Activated CD4-positive, alpha-beta T cell treated with anti-CD3 and anti-CD28 coated beads for 36 hours (primary cell): ENCODE data around the gene CRTAC1. TPM values are rescaled to one million over a fixed set of nuclear protein-coding genes. Genes with fewer than 3 reads are reported as not detected.
A peak's percentile ranks its signal among the peaks of the same experiment; 100 is the strongest.

ENCODE experiments used
- ATAC-seq: fragments of 200-7000 bp; cut with Tn5 transposase; one replicate; pipeline ENCODE4 v1.10.0; 2021; ENCODE audit warnings: mild to moderate bottlenecking, moderate library complexity
- CTCF ChIA-PET: fragments of 350-600 bp; sonication (Branson Sonifier 250); formaldehyde crosslinking; loops from one replicate; lab custom pipeline; 2021; ENCODE audit warnings: antibody characterized with exemption; lab: Charles Lee
- POLR2A ChIA-PET: fragments of 350-600 bp; sonication (Branson Sonifier 250); formaldehyde crosslinking; loops from one replicate; lab custom pipeline; 2021; ENCODE audit warnings: antibody characterized with exemption, inconsistent platforms; lab: Charles Lee
- DNase-seq: peaks from one replicate; pipeline ENCODE4 v3.0.0-alpha.2; 2020
- H3K27ac Mint-ChIP-seq: one replicate; pipeline ENCODE4 v1.8.0; 2021; ENCODE audit warnings: mixed read lengths
- H3K27me3 Mint-ChIP-seq: one replicate; pipeline ENCODE4 v1.8.0; 2021; ENCODE audit warnings: mixed read lengths
- H3K36me3 Mint-ChIP-seq: one replicate; pipeline ENCODE4 v1.8.0; 2021; ENCODE audit warnings: low read depth, mixed read lengths
- H3K4me1 Mint-ChIP-seq: one replicate; pipeline ENCODE4 v1.8.0; 2021; ENCODE audit warnings: mixed read lengths
- H3K4me3 Mint-ChIP-seq: one replicate; pipeline ENCODE4 v1.8.0; 2021; ENCODE audit warnings: mild to moderate bottlenecking, moderate library complexity, mixed read lengths
- H3K9me3 Mint-ChIP-seq: one replicate; pipeline ENCODE4 v1.8.0; 2021; ENCODE audit warnings: low read depth, mixed read lengths
- intact Hi-C, 2 experiments: fragments of 100-400 bp; cut with DNase I in 1 of 2; cut with micrococcal nuclease in 1 of 2; formaldehyde crosslinking; loops; one replicate each; pipeline versions ENCODE4 v1.14.2 to v1.15.1; 2022 to 2024; cut with DNase I, micrococcal nuclease
- total RNA-seq, 2 experiments: library from RNA; stranded (reverse); gene quantifications; one replicate each; pipeline ENCODE4 v1.2.3, GENCODE V29; 2021

Gene CRTAC1
- total RNA-seq, 2 experiments from 2014 or later = not detected

GRCh38 chr10:97869091-97870042, 161.1 kb downstream of the CRTAC1 start:
- Mint-ChIP-seq H3K9me3 (no peaks in the 10 kb centered on the region), H3K27ac (peak overlapping the region; percentile 83), H3K36me3 (no peaks in the 10 kb centered on the region), H3K27me3 (no peaks in the 10 kb centered on the region), H3K4me1 (peaks cover 10% of the 10 kb centered on the region), H3K4me3 (no peak overlapping the region)
- ATAC-seq (peak; percentile 100), DNase-seq (peak; percentile 93)
- CTCF ChIA-PET = interaction anchor here (0.6 to 7.1 kb wide), 28 partner anchors 8 to 273 kb away, joined by 3 to 93 read pairs (median 4); partner anchors contain the start of genes GOLGA7B, SFRP5 and ZFYVE27
- intact Hi-C loops = loop anchor here (1.0 to 5.0 kb wide), 5 partner anchors 19 to 162 kb away; partner anchors contain the start of gene ZFYVE27 (in 1 of the 2)
- POLR2A ChIA-PET = no interaction called here

- peaks cover 10% of the 10 kb centered on the region for H3K4me1 Mint-ChIP-seq
- no peaks in the 10 kb centered on the region for H3K9me3 Mint-ChIP-seq
- CTCF ChIA-PET = interaction anchor here (0.6 to 7.1 kb wide), 17 partner anchors 9 to 182 kb away, joined by 3 to 93 read pairs (median 3); partner anchors contain the start of genes AVPI1 and GOLGA7B
- intact Hi-C loops = loop anchor here in 1 of 2 experiments (5.0 kb wide), 1 partner anchor 161 kb away; no protein-coding TSS in a partner anchor
- no peaks in the 10 kb centered on the region for H3K36me3 Mint-ChIP-seq
- POLR2A ChIA-PET = no interaction called here
- no peak for ATAC-seq
- H3K4me3 Mint-ChIP-seq = no peak overlapping the region
- DNase-seq = no peak
- no peaks in the 10 kb centered on the region for H3K27me3 Mint-ChIP-seq
- H3K27ac Mint-ChIP-seq = no peak overlapping the region
Observed at GRCh38 chr10:97868134-97868685, 162.2 kb downstream of the CRTAC1 start.

GRCh38 chr10:97867220-97867800, 163.1 kb downstream of the CRTAC1 start:
- CTCF ChIA-PET = interaction anchor here (0.6 to 7.1 kb wide), 6 partner anchors 16 to 181 kb away, joined by 3 to 93 read pairs (median 4); partner anchors contain the start of gene AVPI1
- Mint-ChIP-seq H3K4me3 (no peak overlapping the region), H3K4me1 (peaks cover 10% of the 10 kb centered on the region), H3K9me3 (no peaks in the 10 kb centered on the region), H3K27me3 (no peaks in the 10 kb centered on the region), H3K36me3 (no peaks in the 10 kb centered on the region), H3K27ac (no peak overlapping the region)
- intact Hi-C loops = loop anchor here in 1 of 2 experiments (5.0 kb wide), 1 partner anchor 160 kb away; no protein-coding TSS in a partner anchor
- POLR2A ChIA-PET = no interaction called here
- DNase-seq (no peak), ATAC-seq (no peak)

- Mint-ChIP-seq H3K27ac (no peak overlapping the region), H3K27me3 (no peaks in the 10 kb centered on the region), H3K9me3 (no peaks in the 10 kb centered on the region), H3K36me3 (no peaks in the 10 kb centered on the region), H3K4me3 (no peak overlapping the region), H3K4me1 (peaks cover 10% of the 10 kb centered on the region)
- POLR2A ChIA-PET = no interaction called here
- DNase-seq = no peak
- CTCF ChIA-PET = interaction anchor here (7.1 kb wide), 1 partner anchor 72 kb away, joined by 93 read pairs; no protein-coding TSS in a partner anchor
- intact Hi-C loops = loop anchor here in 1 of 2 experiments (5.0 kb wide), 1 partner anchor 159 kb away; no protein-coding TSS in a partner anchor
- no peak for ATAC-seq
Observed at GRCh38 chr10:97866524-97867219, 163.7 kb downstream of the CRTAC1 start.

- no peaks in the 10 kb centered on the region for H3K9me3 Mint-ChIP-seq
- DNase-seq (no peak), ATAC-seq (no peak)
- no peak overlapping the region for H3K27ac Mint-ChIP-seq
- H3K27me3 Mint-ChIP-seq = no peaks in the 10 kb centered on the region
- CTCF ChIA-PET = interaction anchor here (7.1 kb wide), 1 partner anchor 71 kb away, joined by 93 read pairs; no protein-coding TSS in a partner anchor
- peaks cover 10% of the 10 kb centered on the region for H3K4me1 Mint-ChIP-seq
- H3K4me3 Mint-ChIP-seq = no peak overlapping the region
- H3K36me3 Mint-ChIP-seq = no peaks in the 10 kb centered on the region
- intact Hi-C loops = loop anchor here in 1 of 2 experiments (5.0 kb wide), 1 partner anchor 158 kb away; no protein-coding TSS in a partner anchor
- POLR2A ChIA-PET = no interaction called here
Observed at GRCh38 chr10:97865488-97865887, 164.9 kb downstream of the CRTAC1 start.

- Mint-ChIP-seq H3K27ac (no peak overlapping the region), H3K4me3 (no peak overlapping the region), H3K27me3 (no peaks in the 10 kb centered on the region), H3K9me3 (no peaks in the 10 kb centered on the region), H3K36me3 (no peaks in the 10 kb centered on the region), H3K4me1 (peaks cover under 1% of the 10 kb centered on the region)
- ChIA-PET CTCF (interaction anchor here (0.8 to 1.9 kb wide), 2 partner anchors 8 to 72 kb away, joined by 3 to 5 read pairs; no protein-coding TSS in a partner anchor), POLR2A (no interaction called here)
- ATAC-seq = no peak
- intact Hi-C loops = no loop called here
- DNase-seq = no peak
Observed at GRCh38 chr10:97863808-97864207, 166.6 kb downstream of the CRTAC1 start.

- DNase-seq (no peak), ATAC-seq (no peak)
- intact Hi-C loops = no loop called here
- POLR2A ChIA-PET = no interaction called here
- CTCF ChIA-PET = interaction anchor here (0.8 to 1.9 kb wide), 5 partner anchors 8 to 307 kb away, joined by 3 to 13 read pairs (median 5); no protein-coding TSS in a partner anchor
- no peak overlapping the region for H3K4me3 Mint-ChIP-seq
- no peaks in the 10 kb centered on the region for H3K36me3 Mint-ChIP-seq
- H3K4me1 Mint-ChIP-seq = peaks cover 10% of the 10 kb centered on the region
- H3K9me3 Mint-ChIP-seq = no peaks in the 10 kb centered on the region
- no peak overlapping the region for H3K27ac Mint-ChIP-seq
- no peaks in the 10 kb centered on the region for H3K27me3 Mint-ChIP-seq
Observed at GRCh38 chr10:97861924-97862323, 168.5 kb downstream of the CRTAC1 start.

GRCh38 chr10:97861097-97861750, 169.2 kb downstream of the CRTAC1 start:
- ATAC-seq = peak; percentile 80
- H3K27ac Mint-ChIP-seq = no peak overlapping the region
- H3K4me1 Mint-ChIP-seq = peaks cover 10% of the 10 kb centered on the region
- no peaks in the 10 kb centered on the region for H3K27me3 Mint-ChIP-seq
- peak; percentile 39 for DNase-seq
- intact Hi-C loops = no loop called here
- H3K9me3 Mint-ChIP-seq = no peaks in the 10 kb centered on the region
- ChIA-PET POLR2A (no interaction called here), CTCF (interaction anchor here (0.5 to 1.8 kb wide), 7 partner anchors 8 to 308 kb away, joined by 3 to 13 read pairs (median 4); no protein-coding TSS in a partner anchor)
- H3K36me3 Mint-ChIP-seq = no peaks in the 10 kb centered on the region
- no peak overlapping the region for H3K4me3 Mint-ChIP-seq

- ChIA-PET CTCF (interaction anchor here (0.5 to 1.2 kb wide), 2 partner anchors 11 to 53 kb away, joined by 3 to 5 read pairs; no protein-coding TSS in a partner anchor), POLR2A (no interaction called here)
- ATAC-seq (peak; percentile 89), DNase-seq (peak; percentile 37)
- no peaks in the 10 kb centered on the region for H3K9me3 Mint-ChIP-seq
- peaks cover 11% of the 10 kb centered on the region for H3K4me1 Mint-ChIP-seq
- intact Hi-C loops = loop anchor here in 1 of 2 experiments (5.0 kb wide), 1 partner anchor 121 kb away; the partner anchor contains the start of gene ZFYVE27
- no peak overlapping the region for H3K4me3 Mint-ChIP-seq
- no peak overlapping the region for H3K27ac Mint-ChIP-seq
- H3K36me3 Mint-ChIP-seq = no peaks in the 10 kb centered on the region
- H3K27me3 Mint-ChIP-seq = no peaks in the 10 kb centered on the region
Observed at GRCh38 chr10:97858001-97858439, 172.4 kb downstream of the CRTAC1 start.

GRCh38 chr10:97854743-97855142, 175.7 kb downstream of the CRTAC1 start:
- Mint-ChIP-seq H3K36me3 (no peaks in the 10 kb centered on the region), H3K4me3 (no peak overlapping the region), H3K27ac (no peak overlapping the region), H3K27me3 (no peaks in the 10 kb centered on the region), H3K9me3 (no peaks in the 10 kb centered on the region), H3K4me1 (peaks cover 38% of the 10 kb centered on the region)
- intact Hi-C loops = loop anchor here in 1 of 2 experiments (5.0 kb wide), 2 partner anchors 57 to 117 kb away; partner anchors contain the start of gene ZFYVE27
- no peak for ATAC-seq
- ChIA-PET CTCF (interaction anchor here (0.6 kb wide), 1 partner anchor 14 kb away, joined by 3 read pairs; no protein-coding TSS in a partner anchor), POLR2A (no interaction called here)
- DNase-seq = no peak
